Smooth muscle cell (in vitro differentiated cells): ENCODE data around the gene PSMB7. TPM values are rescaled to one million over a fixed set of nuclear protein-coding genes. Genes with fewer than 3 reads are reported as not detected.

Experiments
- DNase-seq: peaks from one replicate; lab custom pipeline; 2025; ENCODE audit not compliant: unreplicated experiment; lab: John Stamatoyannopoulos, UW
- H2AFZ ChIP-seq: fragments of 200-600 bp; sonication (generic); 2 replicates; pipeline ENCODE4 v1.6.0; 2016; ENCODE audit warnings: antibody characterized with exemption, low read depth, mild to moderate bottlenecking
- H3F3A ChIP-seq: fragments of 200-600 bp; sonication (generic); 2 replicates; pipeline ENCODE4 v1.6.0; 2017; ENCODE audit warnings: antibody characterized with exemption, low read depth
- H3K27ac ChIP-seq: fragments of 200-600 bp; sonication (generic); 2 replicates; pipeline ENCODE4 v1.5.1; 2016; ENCODE audit warnings: low read depth, mild to moderate bottlenecking
- H3K27me3 ChIP-seq: fragments of 200-600 bp; sonication (generic); 2 replicates; pipeline ENCODE4 v1.6.1; 2016; ENCODE audit warnings: low read depth, mild to moderate bottlenecking
- H3K36me3 ChIP-seq: fragments of 200-600 bp; sonication (generic); 2 replicates; pipeline ENCODE4 v1.5.1; 2016; ENCODE audit warnings: low read depth
- H3K4me1 ChIP-seq: fragments of 200-600 bp; sonication (generic); 2 replicates; pipeline ENCODE4 v1.5.1; 2016; ENCODE audit warnings: low read depth
- H3K4me2 ChIP-seq: fragments of 200-600 bp; sonication (generic); 2 replicates; pipeline ENCODE4 v1.6.0; 2016; ENCODE audit warnings: mild to moderate bottlenecking
- H3K4me3 ChIP-seq: fragments of 200-600 bp; sonication (generic); 2 replicates; pipeline ENCODE4 v1.5.1; 2016; ENCODE audit warnings: mild to moderate bottlenecking
- H3K79me2 ChIP-seq: fragments of 200-600 bp; sonication (generic); 2 replicates; pipeline ENCODE4 v1.6.0; 2016; ENCODE audit warnings: low read depth, mild to moderate bottlenecking
- H3K9ac ChIP-seq: fragments of 200-600 bp; sonication (generic); 2 replicates; pipeline ENCODE4 v1.6.0; 2016; ENCODE audit warnings: low read depth
- H3K9me3 ChIP-seq: fragments of 200-600 bp; sonication (generic); replicated peaks from 2 replicates; pipeline ENCODE4 v1.5.1; 2016; ENCODE audit warnings: low read depth
- H4K20me1 ChIP-seq: fragments of 200-600 bp; sonication (generic); 2 replicates; pipeline ENCODE4 v1.6.0; 2016; ENCODE audit warnings: low read depth
- WGBS: methylation state at CpG from one replicate; pipeline ENCODE4 v1.1.7; 2016; ENCODE audit warnings: low lambda C conversion rate; 5-methylcytosine and 5-hydroxymethylcytosine counted together
- polyA plus RNA-seq: library from polyadenylated mRNA; unstranded; fragments of >200 nt; fragmentation: Nextera tagmentation; extraction: Ambion mirVana; gene quantifications from 2 replicates; pipeline ENCODE4 v1.2.1, GENCODE V29; 2016
- total RNA-seq: library from RNA; depleted of rRNA; stranded (reverse); fragments of >200 nt; gene quantifications from 2 replicates; pipeline ENCODE4 v1.2.3, GENCODE V29; 2014
- TF ChIP-seq, protein P1 (sequence below): fragments of 200-600 bp; sonication (generic); IDR thresholded peaks from 2 replicates; pipeline ENCODE4 v1.5.1; 2017; ENCODE audit warnings: borderline replicate concordance, mild to moderate bottlenecking, antibody characterized with exemption; ENCODE audit not compliant: insufficient read depth, poor library complexity, severe bottlenecking

Gene PSMB7
- total and polyA plus RNA-seq, 2 experiments from 2014 or later, result 246 to 302 TPM

DNA sequence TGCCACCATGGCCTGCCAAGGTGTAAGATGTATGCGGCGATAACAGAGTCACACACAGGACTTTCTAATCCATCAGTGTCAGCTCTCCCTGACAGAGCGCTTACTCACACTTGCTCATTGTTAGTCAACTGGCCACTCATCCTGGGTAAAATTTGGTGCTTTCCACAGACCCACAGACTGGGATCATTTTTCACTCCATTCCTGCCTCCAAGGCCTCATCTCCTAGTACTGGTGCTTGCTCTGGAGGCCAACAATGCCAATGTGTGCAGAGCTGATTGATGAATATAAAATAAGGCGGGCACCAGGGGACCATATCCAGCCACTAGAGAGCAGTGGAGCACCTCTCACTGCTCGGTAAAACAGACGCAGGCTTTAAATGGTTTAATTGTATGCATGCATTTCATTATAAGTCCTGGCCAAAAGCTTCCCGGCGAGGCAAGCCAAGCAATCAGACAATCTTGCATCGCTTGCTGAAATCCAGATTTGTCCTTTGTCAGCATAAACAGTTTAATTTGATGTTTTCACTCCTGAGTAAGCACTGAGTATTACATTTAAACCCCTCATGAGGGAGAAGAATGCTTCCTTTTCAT, 22.3 kb downstream of the PSMB7 start:
- H3K9me3 ChIP-seq, result no peaks in the 10 kb centered on the region
- no peaks in the 10 kb centered on the region for H3K27me3 ChIP-seq
- peaks cover 100% of the 10 kb centered on the region for H4K20me1 ChIP-seq
- H3K4me3 ChIP-seq, result no peak overlapping the region
- H3F3A ChIP-seq, result peaks cover 12% of the 10 kb centered on the region
- peak overlapping the region; percentile 49 for H3K27ac ChIP-seq
- 39% methylated on average over 9 of the region's 9 CpGs for WGBS
- peaks cover 18% of the 10 kb centered on the region for H3K4me1 ChIP-seq
- H2AFZ ChIP-seq, result no peak overlapping the region
- TF ChIP-seq, protein P1, sequence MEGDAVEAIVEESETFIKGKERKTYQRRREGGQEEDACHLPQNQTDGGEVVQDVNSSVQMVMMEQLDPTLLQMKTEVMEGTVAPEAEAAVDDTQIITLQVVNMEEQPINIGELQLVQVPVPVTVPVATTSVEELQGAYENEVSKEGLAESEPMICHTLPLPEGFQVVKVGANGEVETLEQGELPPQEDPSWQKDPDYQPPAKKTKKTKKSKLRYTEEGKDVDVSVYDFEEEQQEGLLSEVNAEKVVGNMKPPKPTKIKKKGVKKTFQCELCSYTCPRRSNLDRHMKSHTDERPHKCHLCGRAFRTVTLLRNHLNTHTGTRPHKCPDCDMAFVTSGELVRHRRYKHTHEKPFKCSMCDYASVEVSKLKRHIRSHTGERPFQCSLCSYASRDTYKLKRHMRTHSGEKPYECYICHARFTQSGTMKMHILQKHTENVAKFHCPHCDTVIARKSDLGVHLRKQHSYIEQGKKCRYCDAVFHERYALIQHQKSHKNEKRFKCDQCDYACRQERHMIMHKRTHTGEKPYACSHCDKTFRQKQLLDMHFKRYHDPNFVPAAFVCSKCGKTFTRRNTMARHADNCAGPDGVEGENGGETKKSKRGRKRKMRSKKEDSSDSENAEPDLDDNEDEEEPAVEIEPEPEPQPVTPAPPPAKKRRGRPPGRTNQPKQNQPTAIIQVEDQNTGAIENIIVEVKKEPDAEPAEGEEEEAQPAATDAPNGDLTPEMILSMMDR, result peak; percentile 22
- H3K9ac ChIP-seq, result peak overlapping the region; percentile 16
- H3K36me3 ChIP-seq, result no peaks in the 10 kb centered on the region
- H3K4me2 ChIP-seq, result peak overlapping the region; percentile 29
- H3K79me2 ChIP-seq, result peaks cover 61% of the 10 kb centered on the region
- no peak for DNase-seq

DNA sequence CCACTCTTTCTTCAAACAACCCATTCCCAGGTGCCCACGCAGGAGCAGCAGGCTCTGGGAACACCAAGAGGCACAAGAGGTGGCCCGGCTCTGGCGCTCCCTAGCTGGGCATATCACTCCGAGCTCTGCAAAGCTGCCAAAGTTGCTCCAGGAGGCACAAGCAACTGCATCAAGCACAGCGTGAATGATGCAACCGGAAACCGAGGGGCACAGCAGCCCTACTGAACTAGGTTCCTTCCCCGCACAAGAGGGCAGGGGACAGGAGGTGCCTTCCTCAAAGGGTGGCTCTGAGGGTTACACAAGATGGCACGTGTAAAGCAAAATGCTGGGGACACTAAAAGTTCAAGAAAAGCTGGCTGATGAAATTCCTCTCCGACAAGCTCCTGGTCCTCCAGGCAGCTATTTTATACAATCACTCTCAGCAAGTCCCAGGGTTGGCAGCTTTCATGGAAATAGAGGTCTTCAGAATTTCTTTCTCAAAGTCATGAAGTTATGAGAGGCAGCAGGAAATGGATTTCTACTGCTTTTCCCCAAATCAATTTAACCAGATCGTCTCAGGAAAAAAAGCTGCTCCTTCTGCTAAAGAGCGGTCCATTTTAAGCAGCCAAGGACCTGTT, 22.9 kb downstream of the PSMB7 start:
- no peaks in the 10 kb centered on the region for H3K36me3 ChIP-seq
- H3K9ac ChIP-seq, result no peak overlapping the region
- H3K27me3 ChIP-seq, result no peaks in the 10 kb centered on the region
- TF ChIP-seq, protein P1, result no peak
- H3K9me3 ChIP-seq, result no peaks in the 10 kb centered on the region
- peaks cover 100% of the 10 kb centered on the region for H4K20me1 ChIP-seq
- H3K4me2 ChIP-seq, result peak overlapping the region; percentile 29
- no peak overlapping the region for H3K4me3 ChIP-seq
- DNase-seq, result no peak
- peaks cover 63% of the 10 kb centered on the region for H3K79me2 ChIP-seq
- H3K4me1 ChIP-seq, result peaks cover 18% of the 10 kb centered on the region
- H3K27ac ChIP-seq, result peak overlapping the region; percentile 49
- no peak overlapping the region for H2AFZ ChIP-seq
- 86% methylated on average over 12 of the region's 12 CpGs for WGBS
- H3F3A ChIP-seq, result peaks cover 12% of the 10 kb centered on the region

DNA sequence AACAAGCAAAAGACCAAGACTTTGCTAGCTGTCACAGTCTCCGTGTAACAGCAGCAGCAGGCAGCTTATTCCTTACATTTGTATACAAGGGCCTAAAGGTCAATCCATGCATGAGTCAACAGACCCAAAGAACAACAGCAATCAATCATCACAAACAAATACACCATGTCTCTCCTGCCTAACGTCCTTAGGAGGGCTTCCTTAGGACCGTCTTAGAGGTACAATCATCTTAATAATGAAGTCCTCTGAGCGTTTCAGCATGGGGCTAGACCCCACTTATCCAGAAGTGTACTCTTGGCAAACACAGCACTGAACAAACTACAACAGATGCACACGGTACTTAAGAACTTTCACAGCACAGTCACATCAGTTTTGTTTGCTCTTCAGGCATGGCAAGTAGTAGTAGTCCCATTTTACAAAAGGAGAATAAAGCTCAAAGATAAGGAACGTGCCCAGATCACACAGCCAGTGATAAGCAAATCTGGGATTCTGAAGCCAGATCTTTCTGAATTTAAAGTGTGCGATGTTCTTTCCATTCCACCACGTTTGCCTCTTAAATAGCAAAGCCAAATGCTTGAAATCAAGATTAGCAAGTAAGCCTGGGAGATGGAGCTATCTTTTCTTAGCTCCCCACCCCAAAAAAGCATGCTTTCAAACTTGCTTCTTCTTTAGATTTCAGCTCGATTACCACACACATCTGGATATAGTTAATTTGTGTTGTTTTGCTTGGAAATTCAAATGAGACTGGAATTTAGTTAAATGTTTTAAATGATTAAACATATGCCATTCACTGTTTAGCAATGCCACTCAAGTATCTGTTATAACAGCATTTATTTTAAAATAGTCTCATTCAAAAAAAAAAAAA, 24.2 kb downstream of the PSMB7 start:
- no peaks in the 10 kb centered on the region for H3K9me3 ChIP-seq
- H3K27ac ChIP-seq, result no peak overlapping the region
- no peaks in the 10 kb centered on the region for H3K36me3 ChIP-seq
- DNase-seq, result no peak
- H3K4me2 ChIP-seq, result peak overlapping the region; percentile 10
- 33% methylated on average over 9 of the region's 9 CpGs for WGBS
- H3K9ac ChIP-seq, result no peak overlapping the region
- peaks cover 18% of the 10 kb centered on the region for H3K4me1 ChIP-seq
- H3K4me3 ChIP-seq, result no peak overlapping the region
- peaks cover 12% of the 10 kb centered on the region for H3F3A ChIP-seq
- TF ChIP-seq, protein P1, result no peak
- peaks cover 100% of the 10 kb centered on the region for H4K20me1 ChIP-seq
- peaks cover 63% of the 10 kb centered on the region for H3K79me2 ChIP-seq
- H2AFZ ChIP-seq, result no peak overlapping the region
- H3K27me3 ChIP-seq, result no peaks in the 10 kb centered on the region
